Endothelial cell of umbilical vein (primary cell): ENCODE results near the gene MCEMP1. TPM values are rescaled to one million over a fixed set of nuclear protein-coding genes. Genes with fewer than 3 reads are reported as not detected.

ENCODE experiments used
- BruUV-seq: library from RNA; stranded (reverse); fragments of 400-500 nt; replicated peaks from 2 replicates; lab custom pipeline; 2021; lab: Mats Ljungman, UMichigan
- CTCF ChIA-PET: fragments of 300-600, 350-600 bp; sonication (Branson Sonifier 250); formaldehyde crosslinking; loops from one replicate; lab custom pipeline; 2021; ENCODE audit warnings: antibody characterized with exemption, inconsistent platforms; lab: Charles Lee
- POLR2A ChIA-PET: fragments of 300-600, 350-600 bp; sonication (Branson Sonifier 250); formaldehyde crosslinking; loops from one replicate; lab custom pipeline; 2021; ENCODE audit warnings: antibody characterized with exemption, inconsistent platforms; lab: Charles Lee
- DNase-seq: peaks from one replicate; pipeline ENCODE4 v3.0.0-alpha.2; 2011; ENCODE audit warnings: low read depth, low spot score
- FAIRE-seq: peaks from 2 replicates; lab custom pipeline; 2011; peaks lifted over from hg19 to GRCh38; lab: Jason Lieb, UNC
- H2AFZ ChIP-seq: 2 replicates; pipeline ENCODE4 v1.6.0; 2012; ENCODE audit warnings: low read depth, low read length, control low read depth, inconsistent platforms
- H3K27ac ChIP-seq: 2 replicates; pipeline ENCODE4 v1.5.1; 2011; ENCODE audit warnings: low read depth, mild to moderate bottlenecking, control low read depth, low read length, moderate library complexity; ENCODE audit not compliant: insufficient read depth
- H3K27me3 ChIP-seq, 2 experiments: 2 replicates each; pipeline versions ENCODE4 v1.6.0 to v1.6.1; 2011; ENCODE audit warnings: low read length in 2 of 2, mixed read lengths in 1 of 2; ENCODE audit not compliant: control insufficient read depth in 2 of 2, insufficient read depth in 2 of 2
- H3K36me3 ChIP-seq, 2 experiments: 2 replicates in 1 of 2; 3 replicates in 1 of 2; pipeline ENCODE4 v1.5.1; 2011; ENCODE audit warnings: low read length in 2 of 2, mild to moderate bottlenecking in 1 of 2, moderate library complexity in 1 of 2; ENCODE audit not compliant: control insufficient read depth in 2 of 2, insufficient read depth in 2 of 2; ENCODE audit errors: extremely low read depth in 1 of 2
- H3K4me1 ChIP-seq: 3 replicates; pipeline ENCODE4 v1.5.1; 2011; ENCODE audit warnings: mild to moderate bottlenecking, low read length; ENCODE audit not compliant: control insufficient read depth, insufficient read depth; ENCODE audit errors: extremely low read depth
- H3K4me2 ChIP-seq: 2 replicates; pipeline ENCODE4 v1.6.1; 2011; ENCODE audit warnings: low read length, control low read depth, mixed read lengths; ENCODE audit not compliant: insufficient read depth
- H3K4me3 ChIP-seq, 3 experiments: fragments of 200-600 bp in 1 of 3; sonication (generic), shearing (Covaris generic) in 1 of 3; replicated peaks in 1 of 3; 2 replicates each; pipeline ENCODE4 v1.5.1; 2011 to 2016; ENCODE audit warnings: control low read depth in 3 of 3, low read length in 3 of 3, mild to moderate bottlenecking in 2 of 3, inconsistent platforms in 1 of 3, low read depth in 1 of 3, moderate library complexity in 1 of 3; ENCODE audit not compliant: insufficient read depth in 1 of 3
- H3K79me2 ChIP-seq: 2 replicates; pipeline ENCODE4 v1.6.0; 2012; ENCODE audit warnings: low read length, inconsistent platforms; ENCODE audit not compliant: control insufficient read depth, insufficient read depth
- H3K9ac ChIP-seq: replicated peaks from 2 replicates; pipeline ENCODE3; 2011; ENCODE audit warnings: low read length, control low read depth; ENCODE audit not compliant: insufficient read depth; ENCODE audit errors: extremely low read depth
- H3K9me1 ChIP-seq: replicated peaks from 3 replicates; pipeline ENCODE4 v1.6.0; 2011; ENCODE audit warnings: mild to moderate bottlenecking, low read length; ENCODE audit not compliant: control insufficient read depth, insufficient read depth; ENCODE audit errors: extremely low read depth
- H3K9me3 ChIP-seq: replicated peaks from 2 replicates; pipeline ENCODE4 v1.5.1; 2012; ENCODE audit warnings: low read length, inconsistent platforms; ENCODE audit not compliant: control insufficient read depth, insufficient read depth
- H4K20me1 ChIP-seq: replicated peaks from 2 replicates; pipeline ENCODE3; 2011; ENCODE audit warnings: mild to moderate bottlenecking, low read length; ENCODE audit not compliant: control insufficient read depth, insufficient read depth; ENCODE audit errors: extremely low read depth
- CTCF ChIP-seq, 2 donors: IDR thresholded peaks; 1 replicate in 1 of 2; 2 replicates in 1 of 2; pipeline ENCODE4 v1.5.1; 2011; ENCODE audit warnings: low read length in 2 of 2, mild to moderate bottlenecking in 2 of 2, moderate library complexity in 2 of 2, control low read depth in 1 of 2, inconsistent platforms in 1 of 2, low read depth in 1 of 2; ENCODE audit not compliant: insufficient read depth in 1 of 2; ENCODE audit errors: extremely low read depth in 1 of 2
- EZH2 ChIP-seq: IDR thresholded peaks from 2 replicates; pipeline ENCODE4 v1.6.1; 2012; ENCODE audit warnings: borderline replicate concordance, low read depth, mild to moderate bottlenecking, moderate library complexity, low read length, inconsistent platforms; ENCODE audit not compliant: severe bottlenecking
- FOS ChIP-seq: IDR thresholded peaks from 2 replicates; pipeline ENCODE4 v1.6.1; 2011; ENCODE audit warnings: mild to moderate bottlenecking, low read length, moderate library complexity, borderline replicate concordance; ENCODE audit not compliant: insufficient read depth
- GATA2 ChIP-seq: IDR thresholded peaks from 2 replicates; pipeline ENCODE4 v1.7.0; 2011; ENCODE audit warnings: low read depth, mild to moderate bottlenecking, moderate library complexity, mixed read lengths, low read length; ENCODE audit not compliant: insufficient read length, insufficient read depth
- JUN ChIP-seq: IDR thresholded peaks from 2 replicates; pipeline ENCODE4 v1.6.1; 2011; ENCODE audit warnings: borderline replicate concordance, low read depth; ENCODE audit not compliant: insufficient read length, insufficient read depth
- MAX ChIP-seq: IDR thresholded peaks from 2 replicates; pipeline ENCODE4 v1.6.1; 2011; ENCODE audit not compliant: insufficient read depth, insufficient read length
- MYC ChIP-seq: IDR thresholded peaks from one replicate; pipeline ENCODE4 v1.6.1; 2011; ENCODE audit warnings: mild to moderate bottlenecking, low read depth, low read length
- POLR2A ChIP-seq: IDR thresholded peaks from 2 replicates; pipeline ENCODE4 v1.6.1; 2012; ENCODE audit warnings: low read depth, mild to moderate bottlenecking, control low read depth, low read length
- POLR2AphosphoS5 ChIP-seq: IDR thresholded peaks from 2 replicates; pipeline ENCODE4 v1.6.1; 2012; ENCODE audit warnings: low read depth, mild to moderate bottlenecking, control low read depth, low read length, moderate library complexity; ENCODE audit not compliant: insufficient read depth
- dilution Hi-C: fragments of 300-500 bp; cut with MboI; formaldehyde crosslinking; loops from one replicate; pipeline ENCODE4 v1.15.0; 2019; ENCODE audit warnings: low sequenced_read_pairs; ENCODE audit not compliant: extremely low pct_ligation_motif_present
- intact Hi-C: fragments of 100-400 bp; cut with micrococcal nuclease; formaldehyde crosslinking; loops from one replicate; pipeline ENCODE4 v1.10.0; 2022
- polyA plus RNA-seq, 4 experiments: library from polyadenylated mRNA; depleted of rRNA in 3 of 4; stranded (reverse) in 3 of 4; unstranded in 1 of 4; fragments of >200 nt; gene quantifications; 2 replicates each; pipeline versions ENCODE4 v1.2.1 to v1.2.3, GENCODE V29; 2011 to 2012; ENCODE audit warnings: missing spikeins in 1 of 4
- total RNA-seq: library from RNA; stranded (reverse); gene quantifications from 2 replicates; pipeline ENCODE4 v1.2.3, GENCODE V29; 2021

Gene MCEMP1
- total and polyA plus RNA-seq, 2 donors (not counting 3 experiments of a cell fraction or from before 2014, with no cell fraction given) = not detected

GRCh38 chr19:7650148-7650547 lies 26.7 kb upstream of the MCEMP1 start:
- Histone ChIP-seq H3K36me3 (no peaks in the 10 kb centered on the region), H3K27ac (no peak overlapping the region), H3K79me2 (no peaks in the 10 kb centered on the region), H3K9ac (no peak overlapping the region), H4K20me1 (no peaks in the 10 kb centered on the region), H3K4me1 (peaks cover 5% of the 10 kb centered on the region), H3K9me1 (no peaks in the 10 kb centered on the region), H3K4me2 (no peak overlapping the region), H2AFZ (no peak overlapping the region), H3K27me3 (peaks cover 0 to 2% of the 10 kb centered on the region in 2 experiments), H3K4me3 (no peak overlapping the region), H3K9me3 (no peaks in the 10 kb centered on the region)
- intact Hi-C loops (no loop called here), dilution Hi-C loops (no loop called here)
- DNase-seq = no peak
- TF ChIP-seq POLR2A (no peak), MAX (no peak), GATA2 (no peak), POLR2AphosphoS5 (no peak), FOS (no peak), CTCF (IDR thresholded peaks at IDR 0.05; ENCODE audit: extremely low read depth in 1 of 2, insufficient read depth in 1 of 2, low read depth in 1 of 2, low read length in 2 of 2) (no peak), JUN (no peak), MYC (no peak), EZH2 (no peak)
- POLR2A ChIA-PET = no interaction called here
- FAIRE-seq = no peak
- no TSS peak for BruUV-seq
- CTCF ChIA-PET = interaction anchor here (0.5 to 5.1 kb wide), 4 partner anchors 12 to 157 kb away, joined by 3 to 37 read pairs (median 4); partner anchors contain the start of gene TRAPPC5
